COLO829 (cell line): Measurements from ENCODE around the gene COL4A2.
"Not testable (repeated sequence)": the region's sequence is repeated elsewhere in the genome, so short reads cannot be mapped to it uniquely, and the experiment has no call there.

ENCODE experiments used
- DNase-seq: peaks from one replicate; pipeline ENCODE4 v3.0.0; 2012; ENCODE audit warnings: low spot score

The COL4A2 gene

GRCh38 chr13:110379905-110380341, 72.8 kb downstream of the COL4A2 start:
- DNase-seq: no peak

- no peak for DNase-seq
Measured at GRCh38 chr13:110380359-110381028, 73.4 kb downstream of the COL4A2 start.

- no peak for DNase-seq
Measured at GRCh38 chr13:110381029-110381360, 73.9 kb downstream of the COL4A2 start.

DNA sequence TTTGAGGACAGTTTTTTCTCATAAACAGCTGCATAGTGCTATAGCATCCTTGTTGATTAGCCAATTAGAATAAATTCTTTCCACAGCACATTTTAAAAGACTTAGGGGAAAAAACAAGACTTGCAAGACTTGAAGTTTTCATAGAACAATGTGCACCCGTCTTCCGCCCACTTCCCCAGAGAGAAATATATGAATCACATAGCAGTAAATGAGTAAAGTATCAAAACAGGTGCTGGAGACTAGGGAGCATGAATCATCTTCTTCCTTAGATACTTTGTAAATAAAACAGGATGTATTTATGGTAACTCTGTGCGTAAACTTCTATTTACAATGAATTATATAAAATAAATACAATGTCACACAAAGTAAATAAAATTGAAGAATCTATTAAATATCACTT, 75.1 kb downstream of the COL4A2 start:
- peak; percentile 48 for DNase-seq

GRCh38 chr13:110382830-110383229, 75.7 kb downstream of the COL4A2 start:
- DNase-seq: no peak

DNA sequence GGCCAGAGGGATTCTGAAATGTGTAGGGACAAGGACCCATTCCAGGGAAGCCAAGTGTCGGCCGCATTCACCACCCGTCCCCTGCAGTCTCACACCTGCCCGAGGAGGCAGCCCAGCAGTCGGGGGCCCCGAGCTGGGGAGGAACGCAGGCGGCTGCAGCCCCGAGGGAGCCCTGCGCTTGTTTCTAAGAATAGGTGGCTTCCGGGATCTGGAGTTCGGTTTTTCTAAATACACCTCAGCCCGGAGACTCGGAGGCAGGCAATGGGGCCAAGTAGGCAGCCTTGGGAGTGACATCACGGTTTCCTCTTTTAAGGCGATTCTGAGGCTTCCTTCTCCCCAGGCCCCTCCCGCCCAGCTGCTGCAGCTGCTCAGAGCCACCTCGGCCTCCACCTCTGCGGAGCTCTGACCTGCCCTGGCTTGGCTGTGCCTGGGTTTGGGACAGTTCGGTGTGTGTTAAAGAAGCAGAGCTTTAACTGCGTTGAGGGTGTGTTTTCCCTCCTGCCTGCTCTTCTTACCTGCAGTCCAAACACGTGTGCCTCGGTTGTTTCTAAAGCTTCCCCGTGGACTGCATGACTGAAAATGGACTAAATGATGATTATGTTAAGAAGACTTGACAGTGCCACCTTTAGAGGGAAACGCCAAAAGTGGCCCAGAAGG, 80.5 kb downstream of the COL4A2 start:
- no peak for DNase-seq

- DNase-seq: no peak
Measured at GRCh38 chr13:110388108-110388943, 81.2 kb downstream of the COL4A2 start.

GRCh38 chr13:110390567-110390966, 83.5 kb downstream of the COL4A2 start:
- no peak for DNase-seq

DNA sequence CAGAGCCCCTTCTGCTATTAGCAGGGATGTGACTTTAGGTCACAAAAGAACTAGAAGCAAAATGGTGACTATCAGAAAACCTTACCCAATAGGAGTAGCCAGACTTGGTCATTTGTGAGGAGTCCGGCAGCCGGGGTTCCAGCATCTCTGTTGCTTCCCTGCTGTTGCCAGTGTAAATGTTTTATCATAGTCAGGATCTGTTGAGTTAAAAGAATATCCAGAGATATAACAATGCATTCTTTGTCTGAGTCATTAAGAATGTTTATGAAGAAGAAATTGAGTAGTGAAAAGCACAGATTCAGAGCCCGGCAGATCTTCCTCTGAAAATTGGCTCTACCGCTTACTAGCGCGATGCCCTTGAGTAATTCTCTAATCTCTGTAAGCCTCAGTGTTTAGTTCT, 84.2 kb downstream of the COL4A2 start:
- peak; percentile 51 for DNase-seq

DNA sequence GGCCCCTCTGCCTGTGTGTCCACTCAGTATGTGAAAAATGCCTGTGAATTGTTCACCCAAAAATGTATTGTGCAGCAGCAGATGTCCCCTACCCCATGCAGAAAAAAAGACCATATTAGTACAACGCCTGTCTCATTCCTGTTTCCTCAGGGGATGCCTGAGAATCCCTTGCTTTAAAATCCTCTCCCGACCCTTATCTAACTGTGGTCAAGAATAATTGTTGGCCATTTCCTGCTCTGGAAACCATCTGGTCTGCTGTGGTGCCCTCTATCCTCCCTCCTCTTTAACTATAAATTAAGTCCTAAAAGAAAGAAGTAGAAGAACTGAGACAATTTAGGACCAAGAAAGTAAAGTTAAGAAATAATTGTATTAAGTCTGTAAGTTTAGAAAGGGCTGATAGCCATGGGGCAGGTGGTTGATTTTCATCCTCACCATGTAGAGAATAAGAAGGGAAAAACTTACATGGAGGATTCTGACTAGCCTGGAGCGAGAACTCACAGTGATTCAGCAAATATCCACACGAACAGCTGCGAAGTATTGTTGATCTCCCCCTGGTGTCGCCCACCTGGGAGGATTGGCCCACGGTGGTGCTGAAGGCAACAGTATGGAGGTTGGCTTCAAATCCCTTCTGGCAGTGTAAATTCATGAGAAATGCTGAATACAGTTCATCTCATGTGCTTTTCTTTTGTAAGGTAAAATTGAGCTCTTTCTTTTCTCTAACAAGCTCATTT, 85.6 kb downstream of the COL4A2 start:
- no peak for DNase-seq

- no peak for DNase-seq
Measured at GRCh38 chr13:110393761-110394160, 86.7 kb downstream of the COL4A2 start.

GRCh38 chr13:110394371-110394841, 87.3 kb downstream of the COL4A2 start:
- DNase-seq: no peak

DNA sequence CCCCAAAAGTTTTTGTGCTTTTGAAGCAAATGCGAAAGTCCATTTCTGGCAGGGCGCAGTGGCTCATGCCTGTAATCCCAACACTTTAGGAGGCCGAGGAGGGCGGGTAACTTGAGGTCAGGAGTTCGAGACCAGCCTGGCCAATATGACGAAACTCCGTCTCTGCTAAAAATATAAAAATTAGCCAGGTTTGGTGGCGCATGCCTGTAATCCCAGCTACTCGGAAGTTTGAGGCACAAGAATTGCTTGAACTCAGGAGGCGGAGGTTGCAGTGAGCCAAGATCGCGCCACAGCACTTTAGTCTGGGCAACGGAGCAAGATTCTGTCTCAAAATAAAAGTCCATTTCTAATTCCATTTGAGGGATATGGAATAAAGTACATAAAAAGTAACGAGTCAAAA, 88.5 kb downstream of the COL4A2 start:
- not testable (repeated sequence) for DNase-seq

DNA sequence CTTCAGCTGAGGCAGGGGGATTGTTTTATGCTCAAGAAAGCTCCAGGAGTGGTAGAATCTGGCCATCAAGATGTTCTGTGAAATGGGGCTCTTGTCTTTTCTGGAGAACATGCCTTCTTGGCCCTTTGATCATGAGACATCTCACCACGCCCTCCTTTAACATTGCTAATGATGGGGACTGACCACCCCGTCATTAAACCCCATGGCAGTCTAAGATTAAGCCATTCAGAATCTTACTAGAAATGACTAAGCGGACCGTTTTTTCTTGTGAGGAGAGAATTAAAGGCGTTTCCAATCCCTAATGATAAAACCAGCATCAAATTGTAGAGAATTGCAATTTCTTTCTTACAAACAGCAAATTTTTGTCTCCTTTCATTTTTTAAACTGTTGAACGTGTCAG, 89.4 kb downstream of the COL4A2 start:
- DNase-seq: no peak

- DNase-seq: peak; percentile 86
Measured at GRCh38 chr13:110396913-110397381, 89.9 kb downstream of the COL4A2 start.

- peak; percentile 94 for DNase-seq
Measured at GRCh38 chr13:110397436-110398115, 90.5 kb downstream of the COL4A2 start.

GRCh38 chr13:110398564-110399507, 91.8 kb downstream of the COL4A2 start:
- no peak for DNase-seq

- DNase-seq: no peak
Measured at GRCh38 chr13:110399801-110400200, 92.7 kb downstream of the COL4A2 start.

DNA sequence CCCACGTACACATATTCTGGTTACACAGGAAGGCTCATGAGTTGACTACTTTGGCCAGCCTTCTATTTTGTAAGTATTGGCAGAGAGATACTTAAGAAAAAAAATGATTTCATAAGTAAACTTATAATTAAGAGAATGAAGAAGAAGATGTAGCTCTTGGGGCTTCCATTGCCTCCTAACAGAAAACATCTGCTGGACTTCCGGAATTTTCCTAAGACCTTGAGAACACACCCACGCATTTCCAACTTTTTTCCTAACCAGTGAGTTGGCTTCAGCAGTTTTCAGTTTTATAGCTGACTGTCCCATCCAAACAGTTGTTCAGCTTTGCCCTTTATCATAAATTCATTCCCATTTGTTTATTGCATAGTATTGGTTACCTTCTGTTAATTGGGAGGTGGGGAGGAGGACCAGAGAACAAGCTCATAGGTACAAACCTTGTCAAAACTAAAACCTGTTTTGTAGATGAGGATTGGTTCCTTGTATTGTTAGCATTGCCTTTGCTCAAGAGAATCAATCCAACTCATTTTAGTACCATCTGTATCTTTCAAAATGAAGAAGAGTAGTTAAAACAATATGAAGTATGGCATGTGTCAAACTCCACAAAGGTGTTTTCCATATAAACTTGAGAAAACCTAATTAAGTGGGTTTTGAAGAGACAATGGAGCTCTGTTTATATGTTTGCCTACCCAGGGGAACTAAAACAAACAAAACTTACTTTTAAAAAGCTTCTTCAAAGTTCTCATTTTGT, 93.9 kb downstream of the COL4A2 start:
- no peak for DNase-seq
